ENCODE results near the gene PPP1R10.

GRCh38 chr6:30554962-30555815 lies 61.9 kb downstream of the PPP1R10 start:
- TF ChIP-seq CTCF (IDR thresholded peaks at IDR 0.05; ENCODE audit: low read depth, low read length, poor library complexity, severe bottlenecking) (no peak), EZH2phosphoT487 (IDR thresholded peaks at IDR 0.05; ENCODE audit: borderline replicate concordance, low read length) (no peak)

Measured in DOHH2 (cell line).